Right hindlimb (tissue), 1 donor: ENCODE results near the gene MTHFD1.
"Not testable (repeated sequence)": the region's sequence is repeated elsewhere in the genome, so short reads cannot be mapped to it uniquely, and the experiment has no call there.

Experiments
- DNase-seq: peaks from one replicate; pipeline ENCODE4 v3.0.0-alpha.2; 2018

MTHFD1 gene

DNA sequence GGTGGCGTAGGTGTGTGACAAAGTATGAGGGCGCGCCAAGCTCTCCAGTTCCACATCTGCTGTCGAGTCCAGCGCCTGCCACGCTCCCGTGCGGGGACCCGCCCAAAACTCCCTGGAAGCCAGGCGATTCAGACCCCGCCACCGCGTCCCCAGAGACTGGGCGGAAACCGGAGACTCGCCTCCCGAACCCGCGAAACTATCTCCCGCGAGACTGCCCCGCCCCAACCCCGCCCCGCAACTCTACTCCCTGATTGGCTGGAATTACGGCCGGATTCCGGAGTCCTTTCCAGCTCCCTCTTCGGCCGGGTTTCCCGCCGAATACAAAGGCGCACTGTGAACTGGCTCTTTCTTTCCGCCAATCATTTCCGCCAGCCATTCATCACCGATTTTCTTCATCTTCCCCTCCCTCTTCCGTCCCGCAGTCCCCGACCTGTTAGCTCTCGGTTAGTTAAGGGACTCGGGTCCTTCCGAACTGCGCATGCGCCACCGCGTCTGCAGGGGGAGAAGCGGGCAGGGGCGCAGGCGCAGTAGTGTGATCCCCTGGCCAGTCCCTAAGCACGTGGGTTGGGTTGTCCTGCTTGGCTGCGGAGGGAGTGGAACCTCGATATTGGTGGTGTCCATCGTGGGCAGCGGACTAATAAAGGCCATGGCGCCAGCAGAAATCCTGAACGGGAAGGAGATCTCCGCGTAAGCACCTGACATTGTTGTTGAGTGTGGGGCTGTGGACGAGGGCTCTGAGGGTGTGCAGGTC is at the start of gene MTHFD1:
Gene MTHFD1 (plus strand): TSS at position 572 of the 751 bp plus-strand sequence. CDS start 75 bp downstream, at position 647.
- peak; percentile 99 for DNase-seq

DNA sequence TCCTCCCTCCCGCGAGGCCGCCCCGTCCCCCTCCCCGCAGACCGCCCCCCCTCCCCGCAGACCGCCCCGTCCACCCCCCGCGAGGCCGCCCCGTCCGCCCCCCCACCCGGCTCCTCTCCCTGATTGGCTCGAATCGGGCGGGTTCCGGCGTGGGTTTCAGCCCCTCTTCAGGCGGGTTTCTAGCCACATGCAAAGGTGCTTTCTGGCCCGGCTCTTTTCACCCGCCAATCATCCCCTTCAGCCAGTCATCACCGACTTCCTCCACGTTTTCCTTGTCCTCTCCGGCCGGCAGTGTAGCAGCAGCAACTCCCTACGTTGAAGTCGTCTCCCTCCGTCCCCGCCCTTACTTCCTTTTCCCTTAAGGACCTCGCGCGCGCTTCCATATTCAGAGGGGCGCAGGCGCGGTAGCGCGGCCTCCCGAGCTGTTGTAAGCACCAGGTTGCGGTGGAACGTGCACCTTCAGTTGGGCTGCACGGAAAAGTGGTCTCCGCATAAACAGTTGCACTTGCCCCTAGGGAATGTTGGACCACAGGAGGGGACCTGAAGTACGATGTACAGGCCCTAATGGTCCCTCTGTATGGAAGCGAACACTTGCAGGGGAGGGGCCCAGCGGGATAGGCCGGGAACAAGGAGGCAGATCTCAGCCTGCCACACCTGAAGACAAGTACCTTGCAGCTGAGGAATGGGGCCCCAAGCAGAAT is 49.4 kb upstream of the MTHFD1 start:
- DNase-seq, result peak; percentile 98

DNA sequence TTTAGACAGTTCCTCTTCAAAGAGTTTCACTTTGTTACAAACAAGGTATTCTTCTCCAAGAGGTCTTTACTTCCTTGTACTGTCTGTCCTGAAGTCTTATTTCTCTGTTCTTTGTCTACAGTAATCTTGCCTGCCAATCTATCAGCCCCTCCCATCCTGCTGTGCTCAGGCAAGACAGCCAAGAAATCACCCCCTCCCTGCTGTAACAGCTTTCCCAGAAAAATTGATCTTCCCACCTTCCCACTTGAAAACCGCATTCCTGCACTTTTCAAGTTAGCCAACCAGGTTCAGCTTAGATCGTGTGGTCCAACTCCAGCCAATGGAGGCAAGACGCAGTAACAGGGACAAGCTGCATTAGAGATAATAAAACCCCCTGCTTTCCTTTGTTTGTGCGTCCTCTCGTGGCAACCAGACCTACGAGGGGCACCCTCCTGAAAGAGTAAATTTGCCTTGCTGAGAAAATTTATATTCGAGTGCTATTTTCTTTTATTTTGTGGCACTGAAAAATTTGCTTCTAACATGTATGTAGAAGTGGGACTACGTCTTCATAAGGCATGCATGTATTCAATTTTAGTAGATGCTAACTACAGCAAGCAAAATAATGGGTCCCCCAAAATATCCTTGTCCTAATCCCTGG is 47.5 kb upstream of the MTHFD1 start:
- DNase-seq, result no peak

DNA sequence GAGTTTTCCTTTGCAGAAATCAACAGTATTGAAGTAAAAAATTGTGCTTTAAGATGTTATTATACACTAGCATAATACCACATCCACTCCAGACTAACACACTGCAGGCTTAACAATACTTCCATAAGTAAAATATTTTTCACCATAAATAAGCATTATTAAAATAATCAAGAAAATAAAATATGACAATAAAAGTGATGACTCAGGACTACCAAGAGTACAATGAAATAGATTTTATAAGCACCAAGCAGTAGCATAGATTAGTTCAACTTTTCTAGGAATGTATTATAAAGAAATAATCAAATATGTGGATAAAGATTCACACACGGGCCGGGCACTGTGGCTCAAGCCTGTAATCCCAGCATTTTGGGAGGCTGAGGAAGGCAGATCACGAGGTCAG is 40.4 kb upstream of the MTHFD1 start:
- no peak for DNase-seq

DNA sequence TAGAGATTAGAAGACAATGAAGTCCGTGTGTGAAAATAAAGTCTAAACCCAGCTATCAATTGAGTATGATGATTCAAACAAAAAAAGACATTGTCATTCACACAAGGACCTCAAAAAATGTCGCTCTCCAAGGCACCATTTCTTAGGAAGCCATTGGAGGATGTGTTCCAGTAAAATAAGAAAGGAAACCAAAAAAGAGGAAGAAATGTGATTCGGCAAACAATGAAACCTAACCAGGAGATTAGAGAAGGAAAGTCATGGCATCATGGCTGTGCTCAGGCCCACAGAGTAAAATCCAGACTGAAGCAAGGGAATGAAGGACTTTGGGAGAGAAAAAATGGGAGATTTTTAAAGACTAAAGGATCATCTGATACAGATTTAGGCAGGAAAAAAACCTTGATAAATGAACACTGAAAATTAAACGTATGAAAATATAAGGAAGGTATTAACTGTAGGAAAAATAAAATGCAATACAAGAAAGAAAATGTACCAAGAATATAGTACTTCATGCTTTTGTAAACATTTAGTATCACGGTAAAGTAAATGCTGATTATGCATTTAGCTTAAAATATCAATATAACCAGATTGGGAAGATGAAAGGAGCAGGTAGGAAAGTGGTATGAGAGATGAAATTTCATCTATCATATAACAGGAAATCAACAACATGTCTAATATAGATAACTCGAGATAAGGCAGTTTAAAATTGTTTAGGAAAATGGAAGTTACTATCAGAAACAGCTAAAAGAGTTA is 38.2 kb upstream of the MTHFD1 start:
- no peak for DNase-seq

DNA sequence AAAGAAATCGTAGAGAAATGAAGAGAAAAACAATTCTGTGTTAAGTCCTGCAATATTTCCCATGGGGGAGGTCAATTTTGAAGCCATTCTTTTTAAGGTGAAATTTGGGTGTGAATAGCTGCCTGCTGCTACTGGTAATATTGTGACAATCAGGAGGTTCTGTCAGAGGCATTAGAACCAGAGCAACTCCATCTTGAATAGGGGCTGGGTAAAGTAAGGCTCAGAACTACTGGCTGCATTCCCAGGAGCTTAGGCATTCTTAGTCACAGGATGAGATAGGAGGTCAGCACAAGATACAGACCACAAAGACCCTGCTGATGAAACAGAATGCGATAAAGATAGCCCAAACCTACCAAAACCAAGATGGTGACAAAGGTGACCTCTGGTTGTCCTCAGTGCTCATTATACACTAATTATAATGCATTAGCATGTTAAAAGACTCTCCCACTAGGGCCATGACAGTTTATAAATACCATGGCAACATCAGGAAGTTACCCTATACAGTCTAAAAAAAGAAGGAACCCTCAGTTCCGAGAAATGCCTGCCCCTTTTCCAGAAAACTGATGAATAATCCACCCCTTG is 24.8 kb upstream of the MTHFD1 start:
- DNase-seq, result no peak

DNA sequence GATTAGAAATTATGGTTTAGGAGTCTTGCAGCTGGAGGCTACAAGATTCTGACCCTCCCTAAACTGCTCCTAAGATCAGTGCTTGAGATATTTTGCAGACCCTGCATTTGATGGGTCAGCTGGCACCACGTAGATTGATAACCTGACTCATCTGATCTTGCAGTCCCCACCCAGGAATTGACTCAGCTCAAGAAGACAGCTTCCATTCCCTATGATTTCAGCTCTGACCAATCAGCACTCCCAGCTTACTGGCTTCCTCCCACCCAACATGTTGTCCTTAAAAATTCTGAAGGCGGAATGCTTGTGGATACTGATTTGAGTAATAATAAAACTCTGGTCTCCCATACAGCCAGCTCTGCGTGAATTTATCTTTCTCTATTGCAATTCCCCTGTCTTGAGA is 23.2 kb upstream of the MTHFD1 start:
- DNase-seq, result no peak

DNA sequence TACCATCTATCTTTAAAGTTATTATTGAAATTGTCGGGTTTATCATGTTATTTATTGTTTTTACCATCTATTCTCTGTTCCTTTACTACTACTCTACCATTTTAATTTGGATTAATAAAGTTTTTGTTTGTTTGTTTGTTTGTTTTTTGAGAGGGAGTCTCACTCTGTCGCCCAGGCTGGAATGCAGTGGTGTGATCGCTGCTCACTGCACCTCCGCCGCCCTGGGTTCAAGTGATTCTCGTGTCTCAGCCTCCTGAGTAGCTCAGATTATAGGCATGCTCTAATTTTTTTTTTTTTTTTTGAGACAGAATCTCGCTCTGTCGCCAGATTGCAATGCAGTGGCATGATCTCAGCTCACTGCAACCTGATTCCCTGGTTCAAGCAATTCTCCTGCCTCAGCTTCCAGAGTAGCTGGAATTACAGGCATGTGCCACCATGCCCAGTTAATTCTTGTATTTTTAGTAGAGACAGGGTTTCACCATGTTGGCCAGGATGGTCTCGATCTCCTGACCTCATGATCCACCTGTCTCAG is 22.7 kb upstream of the MTHFD1 start:
- DNase-seq, result not testable (repeated sequence)

DNA sequence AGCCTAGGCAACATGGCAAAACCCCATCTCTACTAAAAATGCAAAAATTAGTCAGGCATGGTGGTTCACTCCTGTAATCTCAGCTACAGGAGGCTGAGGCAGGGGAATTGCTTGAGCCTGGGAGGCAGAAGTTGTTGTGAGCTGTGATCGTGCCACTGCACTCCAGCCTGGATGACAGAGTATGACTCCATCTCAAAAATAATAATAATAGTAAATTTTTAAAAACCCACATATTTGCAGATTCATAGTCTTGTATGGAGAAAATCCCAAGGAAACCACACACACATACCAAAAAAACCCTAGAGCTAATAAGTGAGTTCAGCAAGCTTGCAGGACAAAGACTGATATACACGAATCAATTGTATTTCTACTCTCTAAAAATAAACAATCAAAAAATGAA is 19.0 kb upstream of the MTHFD1 start:
- no peak for DNase-seq

DNA sequence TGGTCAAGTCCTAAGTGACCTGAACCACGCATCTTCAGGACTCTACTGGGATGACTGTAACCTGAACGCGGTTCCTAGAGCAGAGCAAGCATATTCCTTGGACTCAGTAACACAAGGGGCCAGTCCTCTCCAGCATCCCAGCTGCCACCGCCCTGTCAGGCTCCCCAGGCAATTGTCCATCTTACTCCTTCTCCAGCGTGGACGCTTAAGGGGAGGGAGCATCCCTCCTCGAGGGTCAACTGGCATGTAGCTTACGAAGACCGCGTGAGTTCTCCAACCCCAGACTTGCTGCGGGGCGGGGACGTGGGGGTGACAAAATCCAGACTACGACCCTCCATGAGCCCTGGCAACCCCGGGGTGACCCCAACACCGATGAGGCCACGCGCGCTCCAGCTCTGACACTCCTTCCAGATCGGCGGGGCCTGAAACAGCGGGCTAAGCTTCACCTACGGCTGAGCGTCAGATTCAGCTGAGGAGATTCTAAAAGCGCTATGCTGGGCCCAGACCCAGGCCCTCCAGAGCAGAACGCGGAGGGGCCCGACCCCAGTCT is 846 bp upstream of the MTHFD1 start:
- DNase-seq, result no peak

DNA sequence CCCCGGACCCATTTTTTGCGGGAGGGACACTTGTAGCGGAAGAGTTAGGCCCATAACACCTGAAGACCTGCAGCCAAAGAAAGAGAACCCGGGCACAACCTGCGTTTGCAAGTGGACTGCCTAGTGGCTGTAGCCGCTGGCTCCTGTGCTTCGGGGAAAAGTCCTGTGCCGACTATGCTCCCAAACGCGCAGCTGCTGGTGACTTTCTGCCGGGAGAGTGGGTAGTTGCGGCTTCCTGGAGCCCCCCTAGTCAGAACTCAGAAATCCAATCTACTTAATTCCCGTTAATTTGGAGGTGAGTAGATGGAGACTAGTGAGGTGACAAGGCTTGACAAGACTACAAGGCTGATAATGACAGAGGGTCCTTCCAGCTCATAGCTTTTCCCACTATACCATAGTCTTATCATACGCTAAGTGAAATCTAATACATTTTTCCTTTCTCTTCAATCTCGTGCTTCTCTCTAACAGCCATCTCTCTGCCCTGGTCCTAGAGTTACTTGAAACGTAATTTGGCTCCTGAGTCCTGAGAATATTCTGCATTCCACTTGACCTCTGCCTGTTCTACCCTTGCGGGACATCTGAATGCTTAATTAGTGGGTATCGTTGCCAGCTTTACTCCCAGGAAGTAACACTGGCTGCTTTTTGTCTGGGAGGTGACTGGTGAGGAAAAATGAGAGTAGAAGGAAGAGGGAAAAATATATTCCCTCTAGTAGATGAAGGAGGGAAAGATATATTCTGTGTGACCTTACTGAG is 556 bp downstream of the MTHFD1 start:
- no peak for DNase-seq

DNA sequence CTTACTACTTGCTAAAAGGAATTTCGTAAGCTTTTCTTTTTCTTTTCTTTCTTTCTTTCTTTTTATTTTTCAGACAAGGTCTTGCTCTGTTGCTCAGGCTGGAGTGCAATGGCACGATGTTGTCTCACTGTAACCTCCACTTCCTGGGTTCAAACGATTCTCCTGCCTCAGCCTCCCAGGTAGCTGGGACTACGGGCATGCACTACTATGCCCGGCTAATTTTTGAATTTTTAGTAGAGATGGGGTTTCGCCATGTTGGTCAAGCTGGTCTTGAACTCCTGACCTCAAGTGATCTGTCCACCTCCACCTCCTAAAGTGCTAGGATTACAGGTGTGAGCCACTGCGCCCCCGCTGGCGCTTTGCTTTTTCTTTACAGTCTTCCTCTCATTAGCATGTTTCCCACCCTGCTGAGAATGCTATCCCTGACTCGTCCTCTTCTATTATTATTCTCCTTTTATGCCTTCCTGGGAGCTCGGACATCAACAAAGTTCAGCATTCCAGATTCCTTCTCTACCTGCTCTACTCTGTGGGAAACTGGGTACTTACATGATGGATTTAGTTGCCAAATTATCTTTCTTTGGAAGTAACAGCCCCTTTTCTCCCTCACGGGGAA is 3.1 kb downstream of the MTHFD1 start:
- no peak for DNase-seq

DNA sequence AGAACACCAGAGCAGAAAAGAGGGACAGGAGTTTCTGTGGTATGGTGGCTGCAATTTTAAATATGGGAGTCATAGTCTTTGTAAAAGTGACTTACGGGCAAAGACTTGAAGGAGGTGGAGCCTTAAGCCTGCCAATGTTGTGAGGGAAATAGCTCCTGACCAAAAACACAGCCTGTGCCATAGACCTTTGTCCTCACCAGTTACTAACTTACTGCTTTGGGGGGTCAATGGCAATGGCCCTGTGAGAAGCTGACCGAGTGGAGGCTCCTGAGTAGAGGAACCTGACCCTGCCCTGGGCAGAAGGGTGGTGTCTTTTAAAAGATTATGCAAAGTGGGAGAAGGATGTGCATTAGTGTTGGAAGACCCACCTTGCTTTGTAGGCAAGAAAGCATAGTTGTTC is 3.8 kb downstream of the MTHFD1 start:
- DNase-seq, result no peak

DNA sequence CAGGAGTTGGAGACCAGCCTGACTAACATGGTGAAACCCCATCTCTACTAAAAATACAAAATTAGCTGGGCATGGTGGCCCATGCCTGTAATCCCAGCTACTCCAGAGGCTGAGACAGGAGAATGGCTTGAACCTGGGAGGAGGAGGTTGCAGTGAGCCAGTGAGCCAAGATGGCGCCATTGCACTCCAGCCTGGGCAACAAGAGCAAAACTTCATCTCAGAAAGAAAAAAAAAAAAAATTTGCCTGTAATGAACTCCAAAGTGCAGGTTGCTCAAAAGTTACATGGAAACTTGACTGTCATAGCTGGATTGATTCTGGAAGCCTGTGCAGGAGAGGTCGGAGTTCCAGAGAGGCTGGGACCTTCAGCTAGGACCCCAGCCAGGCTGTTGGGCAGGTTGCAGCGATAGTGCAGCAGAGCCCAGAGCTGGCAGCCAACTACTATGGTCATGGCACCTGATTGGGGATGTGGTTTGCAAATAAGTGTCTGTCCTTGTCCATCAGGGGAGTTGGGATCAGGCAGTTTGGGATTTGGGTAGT is 5.1 kb downstream of the MTHFD1 start:
- not testable (repeated sequence) for DNase-seq

DNA sequence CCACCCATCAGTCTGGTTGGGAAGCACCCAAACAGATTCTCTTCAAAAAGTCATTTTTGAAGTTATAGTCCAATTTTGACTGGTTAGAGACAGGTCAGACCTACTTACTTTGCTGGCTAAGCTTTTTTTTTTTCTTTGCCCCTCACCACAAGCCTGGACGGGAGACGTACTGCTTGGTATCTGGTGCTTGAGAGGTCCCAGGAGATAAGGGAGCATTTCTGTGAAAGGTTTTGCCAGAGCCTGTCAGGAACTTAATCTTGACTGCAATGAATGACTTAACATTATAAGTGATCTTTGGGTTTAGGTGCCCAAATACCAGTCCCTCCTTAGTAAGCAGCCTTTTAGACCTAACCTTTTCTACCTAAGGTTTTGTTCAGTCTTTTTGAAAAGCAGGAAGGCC is 6.3 kb downstream of the MTHFD1 start:
- DNase-seq, result no peak

DNA sequence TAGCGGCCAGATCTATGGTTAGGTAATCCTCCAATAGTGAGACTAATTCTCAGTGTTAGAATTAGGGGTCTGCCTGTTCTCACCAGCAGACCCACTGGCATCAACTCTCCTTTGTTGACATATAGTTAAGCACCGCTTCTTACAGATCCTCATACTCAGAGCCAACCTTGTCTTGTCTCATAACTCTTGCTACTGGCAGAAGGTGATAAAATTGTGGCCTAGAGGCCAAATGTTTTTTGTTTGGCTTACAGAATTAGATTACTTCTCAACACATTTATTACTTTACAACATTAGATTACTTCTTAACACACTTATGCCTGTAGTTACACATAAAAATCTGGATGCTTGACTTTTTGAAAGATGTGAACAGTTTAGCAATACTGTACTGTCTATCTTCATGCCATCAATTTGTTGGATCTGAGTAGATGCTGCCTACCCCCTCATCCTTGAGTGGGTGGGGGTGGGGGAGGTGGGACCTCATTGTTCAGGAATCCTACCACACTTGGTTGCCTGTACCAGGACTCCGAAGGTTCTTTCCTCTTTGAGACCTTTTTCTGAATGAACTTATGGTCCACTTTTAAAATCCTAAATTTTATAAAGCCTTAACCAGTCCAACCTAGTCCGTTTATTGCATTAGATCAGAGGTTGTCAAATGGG is 7.0 kb downstream of the MTHFD1 start:
- no peak for DNase-seq

DNA sequence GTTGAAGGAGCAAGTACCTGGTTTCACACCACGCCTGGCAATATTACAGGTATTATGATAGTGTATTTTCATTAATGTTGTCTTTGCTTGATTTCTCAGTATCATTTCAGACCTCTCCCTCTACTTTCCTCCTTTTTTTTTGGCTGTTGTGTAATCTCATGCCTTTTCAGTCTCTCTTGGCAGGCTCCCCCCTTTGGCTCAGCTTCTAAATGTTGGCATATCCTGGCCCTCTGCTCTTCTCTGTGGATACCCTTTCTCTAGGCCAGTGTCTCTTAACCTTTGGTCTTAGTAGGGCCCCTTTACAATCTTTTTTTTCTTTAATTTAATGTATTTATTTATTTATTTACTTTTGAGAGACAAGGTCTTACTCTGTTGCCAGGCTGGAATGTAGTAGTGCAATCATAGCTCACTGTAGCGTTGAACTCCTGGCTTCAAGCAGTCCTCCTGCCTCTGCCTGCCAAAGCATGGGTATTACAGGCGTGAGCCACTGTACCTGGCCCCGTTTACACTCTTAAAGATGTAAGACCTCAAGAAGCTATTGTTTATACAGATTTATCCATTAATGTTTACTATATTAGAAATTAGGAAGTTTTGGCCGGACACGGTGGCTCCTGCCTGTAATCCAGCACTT is 12.8 kb downstream of the MTHFD1 start:
- DNase-seq, result no peak

DNA sequence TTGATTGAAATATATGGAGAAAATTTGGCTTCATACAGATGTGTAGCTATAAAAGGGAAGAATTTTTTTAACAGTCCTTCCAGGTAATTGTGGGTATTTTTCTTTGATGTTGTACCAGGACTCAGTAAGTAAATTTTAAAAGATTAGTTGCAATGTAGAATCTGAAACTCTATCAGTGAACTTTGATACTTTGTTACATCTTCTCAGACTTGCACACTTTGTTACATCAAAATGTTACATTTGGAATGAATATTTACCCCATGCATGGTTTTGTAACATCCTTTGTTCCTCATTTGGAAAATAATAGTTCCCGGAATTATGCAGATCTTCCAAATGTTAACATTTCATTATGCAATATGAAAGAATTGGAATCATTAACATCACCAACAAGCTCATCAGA is 13.8 kb downstream of the MTHFD1 start:
- DNase-seq, result no peak

DNA sequence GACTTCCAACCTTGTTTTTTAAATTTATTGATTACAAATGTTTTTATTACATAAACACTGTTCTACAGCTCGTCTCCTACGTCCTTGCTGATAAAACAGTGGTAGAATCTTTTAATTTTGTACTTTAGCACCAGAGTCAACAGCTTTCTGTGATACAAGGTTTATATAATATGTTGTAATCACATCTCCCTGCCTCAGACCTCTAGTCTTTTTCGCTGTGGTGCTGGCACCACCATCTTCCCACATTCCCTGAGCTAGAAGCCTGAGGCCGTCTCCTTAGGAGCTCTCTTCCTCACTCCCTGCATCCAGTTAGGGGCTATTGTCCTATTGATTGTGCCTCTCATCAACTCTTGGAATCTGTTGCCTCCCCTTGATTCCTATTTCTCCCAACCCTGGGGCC is 17.1 kb downstream of the MTHFD1 start:
- DNase-seq, result no peak

DNA sequence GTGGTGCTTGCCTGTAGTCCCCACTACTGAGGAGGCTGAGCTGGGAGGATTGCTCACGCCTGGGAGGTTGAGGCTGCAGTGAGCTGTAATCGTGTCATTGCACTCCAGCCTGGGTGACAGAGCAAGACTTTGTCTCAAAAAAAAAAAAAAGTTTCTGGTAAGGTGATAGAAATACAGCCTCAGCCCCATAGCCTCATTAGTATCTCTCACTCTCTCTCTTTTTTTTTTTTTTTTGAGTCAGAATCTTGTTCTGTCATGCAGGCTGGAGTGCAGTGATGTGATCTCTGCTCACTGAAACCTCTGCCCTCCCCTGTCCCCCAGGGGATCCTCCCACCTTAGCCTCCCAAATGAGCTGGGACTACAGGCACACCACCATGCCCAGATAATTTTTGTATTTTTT is 19.2 kb downstream of the MTHFD1 start:
- no peak for DNase-seq
